Left lung (tissue), 10 donors: ENCODE data around the gene SUSD2. TPM values are rescaled to one million over a fixed set of nuclear protein-coding genes. Genes with fewer than 3 reads are reported as not detected.
"Not testable (repeated sequence)": the region's sequence is repeated elsewhere in the genome, so short reads cannot be mapped to it uniquely, and the experiment has no call there.

Source experiments
- ATAC-seq: fragments of 200-7000 bp; cut with Tn5 transposase; one replicate; pipeline ENCODE4 v1.9.1; 2020; ENCODE audit warnings: moderate library complexity
- DNase-seq, 4 donors: peaks; one replicate each; pipeline ENCODE4 v3.0.0-alpha.2; 2013 to 2020
- H3K27ac ChIP-seq, 2 donors: fragments of 200-600 bp; sonication (generic) in 1 of 2; one replicate each; pipeline versions ENCODE4 v1.5.0 to v1.8.0; 2020 to 2021
- H3K27me3 ChIP-seq, 2 donors: fragments of 200-600 bp; sonication (generic) in 1 of 2; one replicate each; pipeline versions ENCODE4 v1.5.0 to v1.8.0; 2020 to 2021
- H3K36me3 ChIP-seq, 2 donors: fragments of 200-600 bp; sonication (generic) in 1 of 2; one replicate each; pipeline versions ENCODE4 v1.5.0 to v1.8.0; 2020 to 2021
- H3K4me1 ChIP-seq, 2 donors: fragments of 200-600 bp; one replicate each; pipeline ENCODE4 v1.8.0; 2021
- H3K4me3 ChIP-seq, 2 donors: fragments of 200-600 bp; sonication (generic) in 1 of 2; one replicate each; pipeline versions ENCODE4 v1.5.0 to v1.8.0; 2020 to 2021; ENCODE audit warnings: mild to moderate bottlenecking in 1 of 2
- H3K9me3 ChIP-seq, 2 donors: fragments of 200-600 bp; sonication (generic) in 1 of 2; one replicate each; pipeline versions ENCODE4 v1.5.0 to v1.8.0; 2020 to 2021
- CTCF ChIP-seq, 2 donors: fragments of 200-600 bp; sonication (generic) in 1 of 2; IDR thresholded peaks; one replicate each; pipeline versions ENCODE4 v1.5.0 to v1.8.0; 2021; ENCODE audit warnings: antibody characterized with exemption in 2 of 2
- intact Hi-C, 2 donors: fragments of 100-400 bp; cut with DNase I; formaldehyde crosslinking; loops; one replicate each; pipeline versions ENCODE4 v1.11.2 to v1.14.2; 2022
- polyA plus RNA-seq, 6 donors: library from polyadenylated mRNA; unstranded; fragments of 120-200 nt; gene quantifications; one replicate each; pipeline ENCODE4 v1.2.1, GENCODE V29; 2013; ENCODE audit not compliant: insufficient read length in 6 of 6
- total RNA-seq, 2 donors: library from RNA; stranded (reverse); fragmentation: NEBNext Ultra II Directional; extraction: Animal tissue kit (Norgen Biotek cat#: 25700); gene quantifications; one replicate each; pipeline ENCODE4 v1.2.1, GENCODE V29; 2021
- donor health status: DM: no; HTN: yes; CAD: no.
- donor health status: DM: no; HTN: no; CAD: no.

The SUSD2 gene
- total and polyA plus RNA-seq, 8 donors, result 8.2 to 374 (median 17.0) TPM

DNA sequence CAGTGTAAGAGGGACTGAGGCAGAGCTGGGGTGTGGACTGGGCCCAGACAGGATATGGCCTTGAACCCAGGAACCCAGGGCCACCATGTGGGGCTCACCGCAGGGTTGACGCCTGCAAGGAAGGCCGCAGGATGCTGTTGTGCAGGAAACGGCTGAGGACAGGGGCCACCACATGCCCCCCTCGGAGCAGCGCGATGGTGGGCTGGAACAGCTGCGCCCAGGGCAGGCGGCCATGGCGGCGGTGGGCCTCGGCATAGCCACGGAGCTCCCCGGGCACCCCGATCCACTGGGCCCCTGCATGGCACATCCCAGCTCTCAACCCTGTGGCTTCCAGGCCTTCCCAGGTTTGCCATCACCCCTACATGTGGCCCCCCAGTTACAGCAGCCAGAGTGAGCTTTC, 51.4 kb downstream of the SUSD2 start:
- Histone ChIP-seq H3K36me3 (no peaks in the 10 kb centered on the region), H3K4me1 (peaks cover 0 to 5% of the 10 kb centered on the region in 2 donors), H3K27ac (no peak overlapping the region), H3K9me3 (no peaks in the 10 kb centered on the region), H3K4me3 (no peak overlapping the region), H3K27me3 (no peaks in the 10 kb centered on the region)
- ATAC-seq (no peak), DNase-seq (no peak)
- TF ChIP-seq CTCF (IDR thresholded peaks at IDR 0.05), result no peak
- intact Hi-C loops, result no loop called here

GRCh38 chr22:24233235-24233634, 51.9 kb downstream of the SUSD2 start:
- no peaks in the 10 kb centered on the region for H3K36me3 ChIP-seq
- H3K4me1 ChIP-seq, result peaks cover 0 to 5% of the 10 kb centered on the region in 2 donors
- H3K9me3 ChIP-seq, result no peaks in the 10 kb centered on the region
- H3K27ac ChIP-seq, result no peak overlapping the region
- DNase-seq, result peak in 1 of 4 donors; percentile 59
- H3K27me3 ChIP-seq, result no peaks in the 10 kb centered on the region
- intact Hi-C loops, result no loop called here
- no peak overlapping the region for H3K4me3 ChIP-seq
- no peak for ATAC-seq
- no peak for TF ChIP-seq CTCF (IDR thresholded peaks at IDR 0.05)

- no peak for TF ChIP-seq CTCF (IDR thresholded peaks at IDR 0.05)
- H3K27me3 ChIP-seq, result no peaks in the 10 kb centered on the region
- H3K36me3 ChIP-seq, result no peaks in the 10 kb centered on the region
- H3K9me3 ChIP-seq, result no peaks in the 10 kb centered on the region
- peaks cover 0 to 5% of the 10 kb centered on the region in 2 donors for H3K4me1 ChIP-seq
- no peak for ATAC-seq
- no peak overlapping the region for H3K27ac ChIP-seq
- DNase-seq, result peak in 1 of 4 donors; percentile 53
- H3K4me3 ChIP-seq, result no peak overlapping the region
- intact Hi-C loops, result no loop called here
Measured at GRCh38 chr22:24233816-24234215, 52.5 kb downstream of the SUSD2 start.

- H3K27me3 ChIP-seq, result no peaks in the 10 kb centered on the region
- peak in 1 of 4 donors; percentile 34 for DNase-seq
- no peak for TF ChIP-seq CTCF (IDR thresholded peaks at IDR 0.05)
- no peaks in the 10 kb centered on the region for H3K36me3 ChIP-seq
- no peak overlapping the region for H3K27ac ChIP-seq
- ATAC-seq, result no peak
- H3K9me3 ChIP-seq, result no peaks in the 10 kb centered on the region
- peaks cover 0 to 5% of the 10 kb centered on the region in 2 donors for H3K4me1 ChIP-seq
- H3K4me3 ChIP-seq, result no peak overlapping the region
- intact Hi-C loops, result no loop called here
Measured at GRCh38 chr22:24235315-24235714, 54.0 kb downstream of the SUSD2 start.

DNA sequence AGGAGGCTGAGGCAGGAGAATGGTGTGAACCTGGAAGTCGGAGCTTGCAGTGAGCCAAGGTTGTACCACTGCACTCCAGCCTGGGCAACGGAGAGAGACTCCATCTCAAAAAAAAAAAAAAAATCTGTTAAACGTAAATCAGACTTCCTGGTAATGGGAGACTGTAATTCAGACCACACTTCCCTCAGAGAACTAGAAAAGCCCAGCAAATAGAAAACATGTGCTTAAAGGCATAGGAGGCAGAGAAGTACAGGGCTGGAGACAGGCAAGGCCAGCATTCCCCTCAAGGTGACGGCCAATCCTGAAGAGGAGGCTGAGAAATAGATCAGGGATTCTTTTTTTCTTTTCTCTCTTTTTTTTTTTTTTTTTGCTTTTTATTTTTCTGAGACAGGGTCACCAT, 55.4 kb downstream of the SUSD2 start:
- intact Hi-C loops, result no loop called here
- Histone ChIP-seq H3K27me3 (no peaks in the 10 kb centered on the region), H3K4me1 (peaks cover 0 to 5% of the 10 kb centered on the region in 2 donors), H3K4me3 (no peak overlapping the region), H3K36me3 (no peaks in the 10 kb centered on the region), H3K27ac (no peak overlapping the region), H3K9me3 (no peaks in the 10 kb centered on the region)
- ATAC-seq, result no peak
- no peak for DNase-seq
- no peak for TF ChIP-seq CTCF (IDR thresholded peaks at IDR 0.05)

- H3K27ac ChIP-seq, intact Hi-C loops, H3K27me3 ChIP-seq, H3K4me3 ChIP-seq, ATAC-seq, DNase-seq, H3K9me3 ChIP-seq, H3K36me3 ChIP-seq: not testable (repeated sequence)
- H3K4me1 ChIP-seq, result peaks cover 10 to 19% of the 10 kb centered on the region in 2 donors
Measured at GRCh38 chr22:24238101-24238694, 56.9 kb downstream of the SUSD2 start.
